Activated CD8-positive, alpha-beta T cell treated with anti-CD3 and anti-CD28 coated beads for 36 hours (primary cell): ENCODE data around the gene PSME1. TPM values are rescaled to one million over a fixed set of nuclear protein-coding genes. Genes with fewer than 3 reads are reported as not detected.

Source experiments
- ATAC-seq: fragments of 200-7000 bp; cut with Tn5 transposase; one replicate; pipeline ENCODE4 v1.10.0; 2021; ENCODE audit warnings: mild to moderate bottlenecking, moderate library complexity
- CTCF ChIA-PET: fragments of 350-600 bp; sonication (Branson Sonifier 250); formaldehyde crosslinking; loops from one replicate; lab custom pipeline; 2021; ENCODE audit warnings: antibody characterized with exemption; lab: Charles Lee
- POLR2A ChIA-PET: fragments of 350-600 bp; sonication (Branson Sonifier 250); formaldehyde crosslinking; loops from one replicate; lab custom pipeline; 2021; ENCODE audit warnings: antibody characterized with exemption; lab: Charles Lee
- DNase-seq: peaks from one replicate; pipeline ENCODE4 v3.0.0-alpha.2; 2020
- H3K27ac Mint-ChIP-seq: one replicate; pipeline ENCODE4 v1.8.0; 2021; ENCODE audit warnings: mild to moderate bottlenecking, mixed read lengths
- H3K27me3 Mint-ChIP-seq: one replicate; pipeline ENCODE4 v1.8.0; 2021; ENCODE audit warnings: mixed read lengths
- H3K36me3 Mint-ChIP-seq: one replicate; pipeline ENCODE4 v1.8.0; 2021; ENCODE audit warnings: low read depth, mixed read lengths
- H3K4me1 Mint-ChIP-seq: one replicate; pipeline ENCODE4 v1.8.0; 2021; ENCODE audit warnings: low read depth, mixed read lengths
- H3K4me3 Mint-ChIP-seq: one replicate; pipeline ENCODE4 v1.8.0; 2021; ENCODE audit warnings: mild to moderate bottlenecking, moderate library complexity, mixed read lengths
- H3K9me3 Mint-ChIP-seq: one replicate; pipeline ENCODE4 v1.8.0; 2021; ENCODE audit warnings: mixed read lengths
- intact Hi-C: fragments of 100-400 bp; cut with micrococcal nuclease; formaldehyde crosslinking; loops from one replicate; pipeline ENCODE4 v1.10.0; 2022
- total RNA-seq, 2 experiments: library from RNA; stranded (reverse); gene quantifications; one replicate each; pipeline ENCODE4 v1.2.3, GENCODE V29; 2021
- TF ChIP-seq, protein P1 (sequence below): fragments of 200-600 bp; IDR thresholded peaks from one replicate; pipeline ENCODE4 v1.8.0; 2022; ENCODE audit warnings: antibody characterized with exemption, mild to moderate bottlenecking

The PSME1 gene
- total RNA-seq, 2 experiments from 2014 or later = 451 to 460 TPM

DNA sequence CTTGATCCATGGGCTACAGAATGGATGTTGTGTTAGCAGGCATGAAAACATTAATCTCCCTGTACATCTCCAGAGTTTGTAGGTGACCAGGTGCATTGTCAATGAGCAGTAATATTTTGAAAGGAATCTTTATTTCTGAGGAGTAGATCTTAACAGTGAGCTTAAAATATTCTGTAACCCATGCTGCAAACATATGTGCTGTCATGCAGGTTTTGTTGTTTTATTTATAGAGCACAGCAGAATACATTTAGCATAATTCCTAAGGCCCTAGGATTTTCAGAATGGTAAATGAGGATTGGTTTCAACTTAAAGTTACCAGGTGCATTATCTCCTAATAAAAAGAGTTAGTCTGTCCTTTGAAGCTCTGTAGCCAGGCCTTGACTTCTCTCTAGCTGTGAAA, 9.1 kb upstream of the PSME1 start:
- peaks cover 5% of the 10 kb centered on the region for H3K4me1 Mint-ChIP-seq
- H3K27me3 Mint-ChIP-seq = no peaks in the 10 kb centered on the region
- POLR2A ChIA-PET = interaction anchor here (0.5 to 4.2 kb wide), 5 partner anchors 8 to 38 kb away, joined by 3 to 30 read pairs (median 4); partner anchors contain the start of genes DCAF11, NRL and PSME1
- no peaks in the 10 kb centered on the region for H3K9me3 Mint-ChIP-seq
- intact Hi-C loops = no loop called here
- DNase-seq (no peak), ATAC-seq (no peak)
- peaks cover 6% of the 10 kb centered on the region for H3K36me3 Mint-ChIP-seq
- H3K4me3 Mint-ChIP-seq = no peak overlapping the region
- CTCF ChIA-PET = interaction anchor here (1.0 to 3.5 kb wide), 5 partner anchors 10 to 115 kb away, joined by 3 to 10 read pairs (median 6); partner anchors contain the start of genes IRF9 and TINF2
- TF ChIP-seq, protein P1, sequence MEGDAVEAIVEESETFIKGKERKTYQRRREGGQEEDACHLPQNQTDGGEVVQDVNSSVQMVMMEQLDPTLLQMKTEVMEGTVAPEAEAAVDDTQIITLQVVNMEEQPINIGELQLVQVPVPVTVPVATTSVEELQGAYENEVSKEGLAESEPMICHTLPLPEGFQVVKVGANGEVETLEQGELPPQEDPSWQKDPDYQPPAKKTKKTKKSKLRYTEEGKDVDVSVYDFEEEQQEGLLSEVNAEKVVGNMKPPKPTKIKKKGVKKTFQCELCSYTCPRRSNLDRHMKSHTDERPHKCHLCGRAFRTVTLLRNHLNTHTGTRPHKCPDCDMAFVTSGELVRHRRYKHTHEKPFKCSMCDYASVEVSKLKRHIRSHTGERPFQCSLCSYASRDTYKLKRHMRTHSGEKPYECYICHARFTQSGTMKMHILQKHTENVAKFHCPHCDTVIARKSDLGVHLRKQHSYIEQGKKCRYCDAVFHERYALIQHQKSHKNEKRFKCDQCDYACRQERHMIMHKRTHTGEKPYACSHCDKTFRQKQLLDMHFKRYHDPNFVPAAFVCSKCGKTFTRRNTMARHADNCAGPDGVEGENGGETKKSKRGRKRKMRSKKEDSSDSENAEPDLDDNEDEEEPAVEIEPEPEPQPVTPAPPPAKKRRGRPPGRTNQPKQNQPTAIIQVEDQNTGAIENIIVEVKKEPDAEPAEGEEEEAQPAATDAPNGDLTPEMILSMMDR = no peak
- H3K27ac Mint-ChIP-seq = no peak overlapping the region

DNA sequence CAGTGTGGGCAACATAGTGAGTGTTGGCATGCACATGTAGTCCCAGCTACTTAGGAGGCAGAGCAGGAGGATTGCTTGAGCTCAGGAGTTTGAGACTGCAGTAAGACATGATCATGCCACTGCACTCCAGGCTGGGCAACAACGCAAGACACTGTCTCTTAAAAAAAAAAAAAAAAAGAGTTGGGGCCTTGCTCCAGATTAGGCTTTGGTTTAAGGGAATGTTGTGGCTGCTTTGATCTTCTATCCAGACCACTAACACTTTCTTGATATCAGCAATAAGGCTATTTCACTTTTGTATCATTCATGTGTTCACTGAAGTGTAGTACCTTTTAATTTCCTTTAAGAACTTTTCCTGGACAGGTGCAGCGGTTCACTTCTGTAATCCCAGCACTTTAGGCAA, 8.3 kb upstream of the PSME1 start:
- DNase-seq (no peak), ATAC-seq (no peak)
- no peak overlapping the region for H3K4me3 Mint-ChIP-seq
- CTCF ChIA-PET = interaction anchor here (1.0 to 3.5 kb wide), 4 partner anchors 11 to 114 kb away, joined by 3 to 10 read pairs (median 4); partner anchors contain the start of genes IRF9 and TINF2
- peaks cover 6% of the 10 kb centered on the region for H3K36me3 Mint-ChIP-seq
- TF ChIP-seq, protein P1 = no peak
- H3K4me1 Mint-ChIP-seq = peaks cover 12% of the 10 kb centered on the region
- intact Hi-C loops = no loop called here
- no peaks in the 10 kb centered on the region for H3K27me3 Mint-ChIP-seq
- H3K9me3 Mint-ChIP-seq = no peaks in the 10 kb centered on the region
- POLR2A ChIA-PET = interaction anchor here (1.0 to 3.5 kb wide), 2 partner anchors 9 to 14 kb away, joined by 4 to 11 read pairs; partner anchors contain the start of genes DCAF11 and NRL
- no peak overlapping the region for H3K27ac Mint-ChIP-seq

DNA sequence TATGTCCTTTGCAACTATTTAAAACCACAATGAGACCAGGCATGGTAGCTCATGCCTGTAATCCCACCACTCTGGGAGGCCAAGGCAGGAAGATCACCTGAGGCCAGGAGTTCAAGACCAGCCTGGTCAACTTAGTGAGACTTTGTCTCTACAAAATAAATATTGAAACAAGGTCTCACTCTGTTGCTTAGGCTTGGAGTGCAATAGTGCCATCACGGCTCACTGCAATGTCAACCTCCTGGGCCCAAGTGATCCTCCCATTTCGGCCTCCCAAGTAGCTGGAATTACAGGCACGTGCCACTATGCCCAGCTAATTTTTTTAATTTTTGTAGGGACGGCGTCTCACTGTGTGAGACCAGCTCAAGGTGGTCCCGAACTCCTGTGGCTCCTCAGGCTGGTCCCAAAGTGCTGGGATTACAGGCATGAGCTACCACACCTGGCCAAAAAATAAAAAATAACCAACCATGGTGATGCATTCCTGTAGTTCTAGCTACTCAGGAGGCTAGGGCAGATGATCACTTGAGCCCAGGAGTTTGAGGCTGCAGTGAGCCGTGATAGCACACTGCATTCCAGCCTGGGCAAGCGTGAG, 6.5 kb upstream of the PSME1 start:
- no peaks in the 10 kb centered on the region for H3K9me3 Mint-ChIP-seq
- intact Hi-C loops = no loop called here
- TF ChIP-seq, protein P1 = no peak
- no peaks in the 10 kb centered on the region for H3K27me3 Mint-ChIP-seq
- ATAC-seq (no peak), DNase-seq (no peak)
- CTCF ChIA-PET = interaction anchor here (0.9 to 1.5 kb wide), 4 partner anchors 10 to 31 kb away, joined by 3 to 6 read pairs (median 4); no protein-coding TSS in a partner anchor
- H3K4me3 Mint-ChIP-seq = no peak overlapping the region
- H3K36me3 Mint-ChIP-seq = no peaks in the 10 kb centered on the region
- peaks cover 18% of the 10 kb centered on the region for H3K4me1 Mint-ChIP-seq
- POLR2A ChIA-PET = interaction anchor here (3.5 kb wide), 1 partner anchor 15 kb away, joined by 11 read pairs; the partner anchor contains the start of genes DCAF11 and NRL
- H3K27ac Mint-ChIP-seq = no peak overlapping the region

DNA sequence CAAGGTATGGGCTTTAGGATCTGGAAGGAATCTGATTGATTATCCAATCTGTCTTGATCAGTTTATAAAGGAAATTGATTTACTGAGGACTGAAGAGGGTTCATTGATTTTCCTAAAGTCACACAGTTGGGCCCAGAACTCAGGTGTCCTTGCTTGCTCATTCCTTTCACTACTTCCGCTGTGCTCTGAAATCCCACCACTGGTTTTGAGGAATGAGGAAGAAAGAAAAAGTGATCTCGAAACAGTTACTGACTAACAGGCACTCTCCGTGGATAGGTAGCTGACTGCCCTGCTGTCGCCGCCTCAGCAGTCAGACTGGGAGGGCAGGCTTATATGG, 5.6 kb upstream of the PSME1 start, which contains the start of gene FITM1:
Gene FITM1 (plus strand): TSS at position 280 of the 337 bp plus-strand sequence. CDS start 905 bp downstream, outside the sequence.
- intact Hi-C loops = no loop called here
- Mint-ChIP-seq H3K36me3 (no peaks in the 10 kb centered on the region), H3K27me3 (no peaks in the 10 kb centered on the region), H3K9me3 (no peaks in the 10 kb centered on the region), H3K27ac (no peak within 1 kb of the TSS), H3K4me1 (peaks cover 22% of the 10 kb centered on the region), H3K4me3 (no peak within 1 kb of the TSS)
- ATAC-seq (no peak), DNase-seq (no peak)
- CTCF ChIA-PET = interaction anchor here (0.9 to 4.0 kb wide), 3 partner anchors 15 to 40 kb away, joined by 3 to 21 read pairs (median 5); partner anchors contain the start of genes DCAF11 and NRL
- POLR2A ChIA-PET = interaction anchor here (1.3 to 2.4 kb wide), 2 partner anchors 8 to 16 kb away, joined by 5 to 13 read pairs; partner anchors contain the start of genes DCAF11 and NRL
- TF ChIP-seq, protein P1 = no peak
